ENCODE data around the gene LINC00632.
A peak's percentile ranks its signal among the peaks of the same experiment; 100 is the strongest.

Gene LINC00632

DNA sequence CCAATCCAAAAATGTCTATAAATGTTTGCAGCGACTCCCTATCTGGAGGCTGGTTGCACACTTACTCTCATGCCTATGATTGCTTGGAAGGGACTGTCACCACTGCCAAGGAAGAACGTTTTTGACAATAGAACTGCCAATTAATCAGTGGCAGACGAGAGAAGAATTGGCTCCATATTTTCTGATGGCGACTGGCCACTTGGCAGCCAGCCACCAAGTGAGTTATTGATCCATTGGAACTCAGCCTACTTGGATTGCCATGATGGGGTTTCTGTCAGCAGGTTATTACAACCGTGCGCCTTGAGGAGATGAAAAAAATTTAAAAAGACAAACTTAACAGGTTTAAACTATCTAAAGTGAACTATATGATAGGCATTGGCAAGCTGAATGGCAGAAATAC, 47.4 kb downstream of the LINC00632 start:
- DNase-seq (ENCODE audit: insufficient read length, low spot score) (no peak), FAIRE-seq (no peak)
- TF ChIP-seq PAX5 (IDR thresholded peaks at IDR 0.05; ENCODE audit: insufficient read depth, low read length, severe bottlenecking) (no peak), POLR2AphosphoS5 (IDR thresholded peaks at IDR 0.05; ENCODE audit: low read depth, low read length) (no peak), POLR2A (IDR thresholded peaks at IDR 0.05; ENCODE audit: low read depth, low read length) (no peak), TAF1 (IDR thresholded peaks at IDR 0.05; ENCODE audit: low read depth, low read length) (no peak), POU2F2 (IDR thresholded peaks at IDR 0.05; ENCODE audit: low read depth, low read length) (no peak)

DNA sequence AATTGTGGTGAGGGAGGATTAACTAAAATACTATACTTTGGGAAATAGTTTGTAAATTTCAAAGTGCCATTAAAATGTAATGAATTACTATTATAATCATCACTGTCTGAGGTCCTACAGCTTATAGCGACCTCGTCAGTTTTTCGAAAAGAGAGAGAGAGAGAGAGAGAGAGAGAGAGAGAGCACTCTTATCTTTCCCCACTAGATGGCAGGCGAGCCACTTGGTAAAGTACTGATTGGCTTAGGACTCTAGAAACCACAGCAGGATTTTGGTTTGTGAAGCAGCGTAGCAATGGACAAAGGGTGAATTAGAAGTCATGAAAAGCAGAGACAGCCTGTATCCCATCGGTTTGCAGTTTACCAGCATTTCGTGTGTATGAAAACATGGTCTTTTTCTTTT, 52.5 kb downstream of the LINC00632 start:
- no peak for TF ChIP-seq TAF1 (IDR thresholded peaks at IDR 0.05; ENCODE audit: low read depth, low read length)
- TF ChIP-seq POU2F2 (IDR thresholded peaks at IDR 0.05; ENCODE audit: low read depth, low read length) = no peak
- no peak for TF ChIP-seq POLR2A (IDR thresholded peaks at IDR 0.05; ENCODE audit: low read depth, low read length)
- no peak for TF ChIP-seq SPI1 (IDR thresholded peaks at IDR 0.05; ENCODE audit: low read depth, low read length)
- DNase-seq (ENCODE audit: insufficient read length, low spot score) (peak; percentile 2), FAIRE-seq (no peak)

DNA sequence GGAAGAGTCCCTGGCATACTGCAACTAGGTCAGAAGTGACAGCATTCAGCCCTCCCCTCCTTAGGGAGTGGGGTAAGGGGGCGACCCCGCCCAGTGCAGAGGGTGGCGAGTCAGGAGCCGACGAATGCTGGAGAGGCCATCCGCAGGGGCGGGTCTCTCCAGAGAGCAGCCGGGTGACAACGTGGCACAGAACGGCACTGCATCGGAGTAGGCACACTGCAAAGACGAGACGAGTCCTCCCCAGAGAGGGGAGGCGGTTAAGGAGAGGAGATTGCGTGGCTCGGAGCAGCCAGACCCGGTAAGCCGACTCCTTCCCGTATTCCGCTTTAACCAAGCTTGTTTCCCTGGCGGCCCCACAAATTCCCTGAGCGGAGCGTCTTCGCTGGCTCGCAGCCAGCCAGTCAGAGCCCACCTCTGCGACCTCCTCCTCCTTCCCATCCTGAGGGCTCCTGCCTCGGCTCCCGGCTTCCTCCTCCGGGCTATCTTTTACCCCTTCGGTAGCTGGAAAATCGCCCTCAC, 54.9 kb downstream of the LINC00632 start:
- no peak for TF ChIP-seq POU2F2 (IDR thresholded peaks at IDR 0.05; ENCODE audit: low read depth, low read length)
- no peak for TF ChIP-seq POLR2A (IDR thresholded peaks at IDR 0.05; ENCODE audit: low read depth, low read length)
- TF ChIP-seq PAX5 (IDR thresholded peaks at IDR 0.05; ENCODE audit: insufficient read depth, low read length, severe bottlenecking) = no peak
- no peak for TF ChIP-seq POLR2AphosphoS5 (IDR thresholded peaks at IDR 0.05; ENCODE audit: low read depth, low read length)
- TF ChIP-seq TAF1 (IDR thresholded peaks at IDR 0.05; ENCODE audit: low read depth, low read length) = no peak
- no peak for TF ChIP-seq SPI1 (IDR thresholded peaks at IDR 0.05; ENCODE audit: low read depth, low read length)
- FAIRE-seq = no peak
- DNase-seq (ENCODE audit: insufficient read length, low spot score) = no peak

DNA sequence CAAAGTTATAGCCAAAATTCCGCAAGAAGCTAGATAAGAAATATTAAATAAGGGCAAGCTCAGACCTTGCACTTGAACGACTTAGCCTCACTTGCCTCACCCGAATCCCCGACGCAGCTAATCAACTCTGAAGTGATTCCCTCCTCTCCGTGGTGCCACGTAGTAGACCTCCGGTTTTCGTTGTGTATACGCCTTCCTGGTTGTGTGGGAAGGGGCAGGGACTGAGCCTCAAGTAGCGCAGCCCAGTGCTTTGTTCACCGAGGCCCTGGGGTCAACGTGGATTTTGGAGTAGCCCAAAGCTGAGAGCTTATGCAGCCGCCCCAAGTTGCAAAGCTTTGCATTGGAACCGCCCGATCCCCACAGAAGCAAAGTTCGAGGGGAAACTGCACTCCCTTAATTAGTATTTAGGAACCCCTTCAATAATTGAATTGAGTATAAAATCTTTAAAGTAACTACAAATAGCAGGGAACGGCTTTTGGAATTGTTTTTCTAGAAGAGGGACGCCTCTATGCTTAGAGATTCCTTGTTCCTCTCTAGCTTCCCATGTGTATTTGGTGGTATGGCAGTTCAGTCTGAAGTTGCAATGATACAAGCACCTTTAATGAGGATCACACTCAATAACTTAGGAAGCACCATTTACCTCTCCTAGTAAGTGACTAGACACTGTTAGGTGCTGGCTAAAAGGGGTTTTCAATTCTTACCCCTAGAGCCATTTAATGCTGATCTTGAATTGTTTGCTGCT, 55.7 kb downstream of the LINC00632 start:
- FAIRE-seq = no peak
- TF ChIP-seq TAF1 (IDR thresholded peaks at IDR 0.05; ENCODE audit: low read depth, low read length) (no peak), SPI1 (IDR thresholded peaks at IDR 0.05; ENCODE audit: low read depth, low read length) (no peak), POLR2A (IDR thresholded peaks at IDR 0.05; ENCODE audit: low read depth, low read length) (no peak), PAX5 (IDR thresholded peaks at IDR 0.05; ENCODE audit: insufficient read depth, low read length, severe bottlenecking) (no peak)
- no peak for DNase-seq (ENCODE audit: insufficient read length, low spot score)

DNA sequence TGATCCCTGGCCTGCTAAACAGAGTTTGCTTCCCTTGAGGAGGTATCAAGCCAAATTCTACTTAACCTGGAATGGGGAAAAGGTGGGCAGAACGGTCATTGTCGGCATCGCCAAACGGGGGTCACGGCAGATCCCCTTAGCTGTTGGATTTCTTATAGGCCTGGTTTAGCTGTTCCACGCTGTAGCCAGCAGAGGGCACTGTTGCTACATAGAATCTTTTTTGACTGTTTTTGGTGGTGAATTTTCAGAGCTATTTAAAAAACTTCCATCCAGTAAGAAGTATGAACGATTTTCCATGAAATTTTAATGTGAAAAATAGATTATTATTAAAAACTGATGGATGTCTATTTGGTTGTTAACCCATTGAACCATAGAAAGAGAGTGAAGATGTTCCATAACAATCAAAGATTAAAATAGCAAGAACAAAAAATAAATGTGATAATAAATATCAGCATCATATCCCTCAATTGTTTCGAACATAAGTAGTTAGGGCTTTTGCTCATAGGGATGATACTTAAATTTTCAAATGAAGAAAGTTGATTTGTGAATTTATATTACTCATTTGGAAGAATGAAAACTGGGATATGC, 56.6 kb downstream of the LINC00632 start:
- TF ChIP-seq PAX5 (IDR thresholded peaks at IDR 0.05; ENCODE audit: insufficient read depth, low read length, severe bottlenecking) (no peak), POU2F2 (IDR thresholded peaks at IDR 0.05; ENCODE audit: low read depth, low read length) (no peak), POLR2AphosphoS5 (IDR thresholded peaks at IDR 0.05; ENCODE audit: low read depth, low read length) (no peak), TAF1 (IDR thresholded peaks at IDR 0.05; ENCODE audit: low read depth, low read length) (no peak)
- peak; percentile 47 for FAIRE-seq
- no peak for DNase-seq (ENCODE audit: insufficient read length, low spot score)

- DNase-seq (ENCODE audit: insufficient read length, low spot score) (no peak), FAIRE-seq (no peak)
- TF ChIP-seq TAF1 (IDR thresholded peaks at IDR 0.05; ENCODE audit: low read depth, low read length) = no peak
- TF ChIP-seq PAX5 (IDR thresholded peaks at IDR 0.05; ENCODE audit: insufficient read depth, low read length, severe bottlenecking) = no peak
- TF ChIP-seq SPI1 (IDR thresholded peaks at IDR 0.05; ENCODE audit: low read depth, low read length) = no peak
- TF ChIP-seq POU2F2 (IDR thresholded peaks at IDR 0.05; ENCODE audit: low read depth, low read length) = no peak
- no peak for TF ChIP-seq POLR2A (IDR thresholded peaks at IDR 0.05; ENCODE audit: low read depth, low read length)
- TF ChIP-seq POLR2AphosphoS5 (IDR thresholded peaks at IDR 0.05; ENCODE audit: low read depth, low read length) = no peak
Observed at GRCh38 chrX:140767646-140768045, 58.1 kb downstream of the LINC00632 start.

GRCh38 chrX:140775211-140775610, 65.7 kb downstream of the LINC00632 start:
- no peak for DNase-seq (ENCODE audit: insufficient read length, low spot score)
- no peak for TF ChIP-seq POU2F2 (IDR thresholded peaks at IDR 0.05; ENCODE audit: low read depth, low read length)
- no peak for TF ChIP-seq POLR2AphosphoS5 (IDR thresholded peaks at IDR 0.05; ENCODE audit: low read depth, low read length)
- no peak for TF ChIP-seq TAF1 (IDR thresholded peaks at IDR 0.05; ENCODE audit: low read depth, low read length)
- TF ChIP-seq PAX5 (IDR thresholded peaks at IDR 0.05; ENCODE audit: insufficient read depth, low read length, severe bottlenecking) = no peak
- no peak for TF ChIP-seq SPI1 (IDR thresholded peaks at IDR 0.05; ENCODE audit: low read depth, low read length)
- no peak for TF ChIP-seq POLR2A (IDR thresholded peaks at IDR 0.05; ENCODE audit: low read depth, low read length)
- no peak for FAIRE-seq

- no peak for DNase-seq (ENCODE audit: insufficient read length, low spot score)
- no peak for FAIRE-seq
- TF ChIP-seq TAF1 (IDR thresholded peaks at IDR 0.05; ENCODE audit: low read depth, low read length) (no peak), POLR2A (IDR thresholded peaks at IDR 0.05; ENCODE audit: low read depth, low read length) (no peak), POU2F2 (IDR thresholded peaks at IDR 0.05; ENCODE audit: low read depth, low read length) (no peak), POLR2AphosphoS5 (IDR thresholded peaks at IDR 0.05; ENCODE audit: low read depth, low read length) (no peak), PAX5 (IDR thresholded peaks at IDR 0.05; ENCODE audit: insufficient read depth, low read length, severe bottlenecking) (no peak)
Observed at GRCh38 chrX:140776320-140776719, 66.8 kb downstream of the LINC00632 start.

- FAIRE-seq (no peak), DNase-seq (ENCODE audit: insufficient read length, low spot score) (no peak)
- no peak for TF ChIP-seq SPI1 (IDR thresholded peaks at IDR 0.05; ENCODE audit: low read depth, low read length)
Observed at GRCh38 chrX:140794642-140795041, 85.1 kb downstream of the LINC00632 start.

DNA sequence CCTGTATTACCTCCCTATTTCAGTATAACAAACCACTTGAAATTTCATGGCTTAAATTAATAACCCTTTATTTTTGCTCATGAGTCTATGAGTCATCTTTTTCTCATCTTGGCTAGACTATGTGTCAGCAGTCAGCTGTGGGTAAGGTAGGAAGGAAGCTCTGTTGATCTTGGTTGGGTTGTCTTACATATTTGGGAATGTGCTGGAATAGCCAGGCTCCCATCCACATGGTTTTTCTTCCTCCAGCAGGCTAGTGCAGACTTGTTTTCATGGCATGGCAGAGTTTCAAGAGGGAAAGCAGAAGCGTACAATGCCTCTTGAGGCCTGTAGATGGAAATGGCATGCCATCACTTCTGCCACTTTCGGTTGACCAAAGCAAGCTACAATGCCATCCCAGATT, 89.7 kb downstream of the LINC00632 start:
- no peak for DNase-seq (ENCODE audit: insufficient read length, low spot score)
- no peak for FAIRE-seq
- TF ChIP-seq TAF1 (IDR thresholded peaks at IDR 0.05; ENCODE audit: low read depth, low read length) (no peak), POU2F2 (IDR thresholded peaks at IDR 0.05; ENCODE audit: low read depth, low read length) (no peak), SPI1 (IDR thresholded peaks at IDR 0.05; ENCODE audit: low read depth, low read length) (no peak), POLR2AphosphoS5 (IDR thresholded peaks at IDR 0.05; ENCODE audit: low read depth, low read length) (no peak), POLR2A (IDR thresholded peaks at IDR 0.05; ENCODE audit: low read depth, low read length) (no peak), PAX5 (IDR thresholded peaks at IDR 0.05; ENCODE audit: insufficient read depth, low read length, severe bottlenecking) (no peak)

Data from GM12891 (cell line).